ENCODE measurements around the gene ZNF462. TPM values are rescaled to one million over a fixed set of nuclear protein-coding genes. Genes with fewer than 3 reads are reported as not detected.

Gene ZNF462
- total RNA-seq, 1 experiment from 2014 or later: 164 TPM

- Mint-ChIP-seq H3K36me3 (ENCODE audit: insufficient read depth in 1 of 3, low read depth in 3 of 3) (peaks cover 59 to 83% (median 70%) of the 10 kb centered on the region in 3 experiments), H3K27ac (peak overlapping the region in 1 of 3 experiments; percentile 10; a peak in 1 of 7 replicates), H3K4me1 (peaks cover 15 to 25% of the 10 kb centered on the region in 2 experiments), H3K27me3 (ENCODE audit: low read depth) (no peaks in the 10 kb centered on the region), H3K4me3 (no peak overlapping the region), H3K9me3 (no peaks in the 10 kb centered on the region)
- no peak overlapping the region for H3K18ac ChIP-seq (ENCODE audit: insufficient read length, low read depth, low read length)
- H2BK5ac ChIP-seq (ENCODE audit: insufficient read length, low read length): no peak overlapping the region
- no peak overlapping the region for H4K5ac ChIP-seq (ENCODE audit: insufficient read length, low read depth, low read length)
- no peak overlapping the region for H4K8ac ChIP-seq (replicated peaks; ENCODE audit: insufficient read length, low read depth, low read length)
- H3K79me1 ChIP-seq (ENCODE audit: insufficient read depth, low read depth, low read length, poor library complexity, severe bottlenecking): peaks cover 3% of the 10 kb centered on the region
- H2BK120ac ChIP-seq (ENCODE audit: low read depth, low read length, poor library complexity, severe bottlenecking): no peak overlapping the region
- H3K14ac ChIP-seq (ENCODE audit: insufficient read depth, low read length): no peak overlapping the region
- H3K4ac ChIP-seq (ENCODE audit: low read depth, low read length): no peak overlapping the region
- H3K4me1 ChIP-seq (ENCODE audit: insufficient read depth, low read length): no peaks in the 10 kb centered on the region
- H3K9me3 ChIP-seq (ENCODE audit: control insufficient read depth, low read depth, low read length): no peaks in the 10 kb centered on the region
- no peak overlapping the region for H3K27ac ChIP-seq (ENCODE audit: insufficient read length, low read depth, low read length)
- no peak overlapping the region for H2AK5ac ChIP-seq (ENCODE audit: insufficient read length, low read length)
- no peak overlapping the region for H2AFZ ChIP-seq (ENCODE audit: low read length)
- H3K27me3 ChIP-seq (ENCODE audit: insufficient read depth, low read length): no peaks in the 10 kb centered on the region
- no peak overlapping the region for H3K23ac ChIP-seq (ENCODE audit: insufficient read length, low read depth, low read length)
- TF ChIP-seq CTCF (conservative IDR thresholded peaks at IDR 0.05): no peak
- DNase-seq: no peak
- no peaks in the 10 kb centered on the region for H3K23me2 ChIP-seq (ENCODE audit: insufficient read length, low read depth, low read length, poor library complexity, severe bottlenecking)
- no peak overlapping the region for H4K91ac ChIP-seq (ENCODE audit: insufficient read length, low read depth, low read length)
- no peaks in the 10 kb centered on the region for H3K79me2 ChIP-seq (ENCODE audit: insufficient read depth, low read length)
- H4K20me1 ChIP-seq (ENCODE audit: control insufficient read depth, insufficient read depth, insufficient read length): no peaks in the 10 kb centered on the region
- H2BK15ac ChIP-seq (ENCODE audit: low read depth, low read length): no peak overlapping the region
- H3T11ph ChIP-seq (ENCODE audit: low read length): no peak overlapping the region
- H3K4me2 ChIP-seq (ENCODE audit: insufficient read depth, insufficient read length, low read length): no peak overlapping the region
- no peak overlapping the region for H3K9ac ChIP-seq (ENCODE audit: extremely low read depth, insufficient read length, low read length)
- H2BK12ac ChIP-seq (ENCODE audit: insufficient read length, low read depth, low read length): no peak overlapping the region
- no peak overlapping the region for H2BK20ac ChIP-seq (ENCODE audit: low read depth, low read length, poor library complexity, severe bottlenecking)
- no peak overlapping the region for H3K56ac ChIP-seq (ENCODE audit: insufficient read length, low read depth, low read length)
- WGBS (ENCODE audit: extremely low coverage, insufficient read length, low lambda C conversion rate): no CpG with 5 or more reads among the region's 1 CpG
Measured at GRCh38 chr9:106954558-106954957, 91.6 kb downstream of the ZNF462 start.
